B cell (primary cell): ENCODE data around the gene POLR3GL.

Source experiments
- EZH2 ChIP-seq: IDR thresholded peaks from 2 replicates; pipeline ENCODE4 v1.6.1; 2012; ENCODE audit warnings: borderline replicate concordance, low read depth, mild to moderate bottlenecking, moderate library complexity, low read length; ENCODE audit not compliant: insufficient read depth, poor library complexity, severe bottlenecking
- TF ChIP-seq, protein P1 (sequence below): fragments of 200-600 bp; IDR thresholded peaks from one replicate; pipeline ENCODE4 v1.8.0; 2022; ENCODE audit warnings: antibody characterized with exemption, mild to moderate bottlenecking

DNA sequence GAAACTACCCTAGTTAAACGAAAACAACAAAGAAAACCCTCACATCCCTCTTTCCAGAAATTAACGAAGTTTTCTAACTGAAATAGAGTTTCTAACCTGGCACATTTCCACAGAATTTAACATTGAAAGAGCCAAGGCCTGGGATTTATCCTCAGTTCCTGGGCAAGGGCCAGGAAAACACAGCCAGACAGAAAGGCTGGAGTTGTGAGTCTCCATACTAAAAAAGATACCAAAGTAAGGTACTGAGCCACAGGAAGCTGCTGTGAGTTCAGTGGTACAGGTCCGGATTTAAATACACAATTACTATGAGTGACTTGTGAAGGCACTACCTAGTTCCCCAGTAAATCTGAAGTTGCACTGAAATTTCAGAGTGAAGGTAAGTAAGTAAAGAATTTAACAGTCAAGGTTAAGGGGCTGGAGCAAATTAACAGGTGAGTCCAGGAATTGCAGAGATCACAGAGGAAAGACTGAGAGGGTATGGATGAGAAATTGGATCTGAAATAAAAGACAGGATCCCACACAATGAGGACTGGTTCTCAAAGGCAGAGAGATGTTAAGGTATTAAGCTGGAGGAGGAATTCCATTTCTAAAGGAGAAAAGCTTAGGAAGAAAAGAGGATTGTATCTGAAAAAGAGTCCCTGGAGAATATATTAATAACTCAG is 7.6 kb upstream of the POLR3GL start:
- TF ChIP-seq, protein P1, sequence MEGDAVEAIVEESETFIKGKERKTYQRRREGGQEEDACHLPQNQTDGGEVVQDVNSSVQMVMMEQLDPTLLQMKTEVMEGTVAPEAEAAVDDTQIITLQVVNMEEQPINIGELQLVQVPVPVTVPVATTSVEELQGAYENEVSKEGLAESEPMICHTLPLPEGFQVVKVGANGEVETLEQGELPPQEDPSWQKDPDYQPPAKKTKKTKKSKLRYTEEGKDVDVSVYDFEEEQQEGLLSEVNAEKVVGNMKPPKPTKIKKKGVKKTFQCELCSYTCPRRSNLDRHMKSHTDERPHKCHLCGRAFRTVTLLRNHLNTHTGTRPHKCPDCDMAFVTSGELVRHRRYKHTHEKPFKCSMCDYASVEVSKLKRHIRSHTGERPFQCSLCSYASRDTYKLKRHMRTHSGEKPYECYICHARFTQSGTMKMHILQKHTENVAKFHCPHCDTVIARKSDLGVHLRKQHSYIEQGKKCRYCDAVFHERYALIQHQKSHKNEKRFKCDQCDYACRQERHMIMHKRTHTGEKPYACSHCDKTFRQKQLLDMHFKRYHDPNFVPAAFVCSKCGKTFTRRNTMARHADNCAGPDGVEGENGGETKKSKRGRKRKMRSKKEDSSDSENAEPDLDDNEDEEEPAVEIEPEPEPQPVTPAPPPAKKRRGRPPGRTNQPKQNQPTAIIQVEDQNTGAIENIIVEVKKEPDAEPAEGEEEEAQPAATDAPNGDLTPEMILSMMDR = no peak
- TF ChIP-seq EZH2 = no peak
